Colon (tissue), 2 donors: Measurements from ENCODE around the gene PEX11G.

Source experiments
- FAIRE-seq: peaks from 2 replicates; lab custom pipeline; 2012; peaks lifted over from hg19 to GRCh38; lab: Jason Lieb, UNC
- donor health status: control.
- donor health status: control.

The PEX11G gene

GRCh38 chr19:7492558-7492957 is 3.7 kb upstream of the PEX11G start:
- FAIRE-seq = no peak

GRCh38 chr19:7492142-7492541 is 3.3 kb upstream of the PEX11G start:
- no peak for FAIRE-seq

GRCh38 chr19:7489609-7490044 is 792 bp upstream of the PEX11G start:
- no peak for FAIRE-seq

GRCh38 chr19:7486923-7487322 is 1.9 kb downstream of the PEX11G start:
- FAIRE-seq = no peak

DNA sequence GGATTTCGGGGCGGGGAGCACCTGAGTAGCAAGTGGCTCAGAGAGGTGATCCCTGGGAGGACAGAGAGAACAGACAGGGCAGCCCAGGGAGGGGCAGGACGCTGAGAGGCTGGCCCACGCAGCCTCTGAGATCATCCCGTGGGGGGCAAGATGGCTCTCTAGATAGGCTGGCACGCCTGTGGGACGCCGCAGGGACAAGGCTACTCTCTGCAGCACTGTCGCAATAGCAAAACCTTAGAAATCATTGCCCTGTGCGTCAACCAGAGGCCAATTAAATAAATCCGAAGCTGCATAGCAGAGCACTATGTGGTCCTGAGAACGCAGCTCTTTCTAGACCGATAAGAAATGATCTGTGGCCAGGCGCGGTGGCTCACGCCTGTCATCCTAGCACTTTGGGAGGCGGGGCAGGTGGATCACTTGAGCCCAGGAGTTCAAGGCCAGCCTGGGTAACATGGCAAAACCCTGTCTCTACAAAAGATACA is 5.1 kb downstream of the PEX11G start:
- FAIRE-seq = no peak

DNA sequence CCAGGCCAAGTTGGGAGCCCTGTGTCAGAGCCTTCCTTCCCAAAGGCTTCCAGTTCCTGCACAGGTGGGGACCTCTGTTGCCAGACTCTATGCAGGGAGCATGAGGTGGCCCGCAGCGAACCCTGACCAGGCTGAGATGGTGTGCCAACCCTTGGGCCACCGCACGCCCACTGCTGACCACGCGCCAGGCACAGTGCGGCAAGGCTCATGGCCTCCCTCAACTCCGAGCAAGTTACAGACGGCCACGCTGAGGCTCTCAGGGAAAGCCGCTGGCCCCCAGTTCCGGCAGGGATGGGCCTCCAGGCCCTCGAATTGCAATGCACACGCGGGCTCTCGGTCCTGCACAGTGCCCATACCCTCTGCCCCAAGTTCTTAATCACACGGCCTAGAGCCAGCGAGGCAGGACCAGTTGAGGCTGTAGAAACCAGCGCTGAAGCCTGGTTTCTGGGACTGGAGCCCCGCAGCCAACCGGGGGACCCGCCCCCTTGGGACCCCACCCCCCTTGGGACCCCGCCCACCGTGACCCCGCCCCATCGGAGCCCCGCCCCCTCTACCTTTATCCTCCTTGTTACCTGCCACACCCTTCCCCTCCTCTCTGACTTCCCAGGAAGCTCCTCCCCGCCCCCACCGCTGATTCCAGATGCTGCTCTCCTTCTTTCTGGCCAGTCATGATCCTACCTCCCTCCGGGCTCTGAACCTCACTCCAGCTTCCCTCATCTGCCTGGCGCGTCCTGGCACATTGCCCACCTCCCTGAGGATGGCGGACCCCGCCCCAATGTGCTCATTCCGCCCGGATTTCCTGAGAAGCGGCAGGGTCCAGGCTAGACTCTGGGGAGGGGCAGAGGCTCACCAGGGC is 6.0 kb downstream of the PEX11G start:
- FAIRE-seq = no peak

DNA sequence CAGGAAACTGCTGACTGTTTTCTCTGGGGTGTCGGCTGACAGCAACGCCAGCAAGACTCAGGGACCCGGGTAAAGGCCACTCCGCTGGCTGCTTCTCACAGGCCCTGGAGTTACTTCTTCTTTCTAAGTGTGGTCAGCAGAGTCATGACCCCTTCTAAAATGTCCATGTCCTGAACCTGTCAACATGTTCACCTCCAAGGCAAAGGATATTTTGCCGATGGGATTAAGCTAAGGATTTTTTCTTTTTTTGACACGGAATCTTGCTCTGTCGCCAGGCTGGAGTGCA is 7.9 kb downstream of the PEX11G start:
- no peak for FAIRE-seq

DNA sequence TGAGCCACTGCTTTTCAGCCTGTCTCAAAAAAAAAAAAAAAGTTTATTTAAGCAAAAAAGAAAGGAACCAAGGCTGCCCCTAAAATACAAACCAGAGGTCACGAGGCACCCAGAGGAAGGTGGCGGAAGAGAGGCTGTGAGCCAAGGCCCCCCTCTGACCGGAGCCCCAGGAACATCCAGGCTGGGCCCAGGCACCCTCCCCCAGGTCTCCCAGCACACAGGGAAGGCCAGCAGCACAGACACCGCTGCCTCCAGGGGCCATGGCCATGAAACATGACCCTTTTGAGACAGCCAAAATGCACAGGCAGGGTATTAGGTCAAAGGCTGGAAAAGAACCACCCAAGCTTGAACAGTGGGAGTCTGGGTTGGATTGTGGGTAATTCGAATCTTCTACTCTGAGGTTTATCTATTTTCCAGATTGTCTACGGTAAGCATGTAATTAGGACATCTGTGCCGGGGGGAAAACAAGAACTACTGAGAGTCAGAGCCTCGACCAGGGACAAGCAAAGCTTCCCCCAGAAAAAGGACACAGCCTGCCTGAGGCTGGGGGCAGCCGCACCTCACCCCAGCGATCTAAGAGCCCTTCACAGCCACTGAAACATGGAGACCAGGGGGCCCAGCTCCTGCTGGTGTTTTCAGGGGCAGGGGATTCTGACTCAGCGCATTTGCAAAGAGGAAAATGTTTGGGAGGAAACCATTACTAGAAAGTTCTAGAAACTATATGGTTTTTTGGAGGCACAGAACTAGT is 8.4 kb downstream of the PEX11G start:
- no peak for FAIRE-seq

DNA sequence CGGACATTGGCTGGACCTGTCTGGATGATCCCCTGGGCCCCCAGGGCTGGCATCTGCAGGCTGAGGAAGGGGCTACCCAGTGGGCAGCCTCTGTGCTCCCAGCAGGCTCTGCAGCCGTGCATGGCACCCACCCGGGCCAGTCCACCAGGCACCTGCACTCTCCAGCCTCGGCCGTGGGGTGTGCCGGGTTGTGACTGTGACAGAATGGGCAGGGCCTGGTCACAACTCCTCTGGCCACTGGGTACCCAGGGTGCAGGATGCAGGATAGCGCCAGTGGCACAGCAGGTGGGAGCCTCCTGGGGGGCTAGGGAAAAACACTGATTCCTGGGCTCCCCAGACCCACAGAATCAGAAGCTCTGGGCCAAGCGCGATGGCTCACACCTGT is 10.0 kb downstream of the PEX11G start:
- FAIRE-seq = no peak

DNA sequence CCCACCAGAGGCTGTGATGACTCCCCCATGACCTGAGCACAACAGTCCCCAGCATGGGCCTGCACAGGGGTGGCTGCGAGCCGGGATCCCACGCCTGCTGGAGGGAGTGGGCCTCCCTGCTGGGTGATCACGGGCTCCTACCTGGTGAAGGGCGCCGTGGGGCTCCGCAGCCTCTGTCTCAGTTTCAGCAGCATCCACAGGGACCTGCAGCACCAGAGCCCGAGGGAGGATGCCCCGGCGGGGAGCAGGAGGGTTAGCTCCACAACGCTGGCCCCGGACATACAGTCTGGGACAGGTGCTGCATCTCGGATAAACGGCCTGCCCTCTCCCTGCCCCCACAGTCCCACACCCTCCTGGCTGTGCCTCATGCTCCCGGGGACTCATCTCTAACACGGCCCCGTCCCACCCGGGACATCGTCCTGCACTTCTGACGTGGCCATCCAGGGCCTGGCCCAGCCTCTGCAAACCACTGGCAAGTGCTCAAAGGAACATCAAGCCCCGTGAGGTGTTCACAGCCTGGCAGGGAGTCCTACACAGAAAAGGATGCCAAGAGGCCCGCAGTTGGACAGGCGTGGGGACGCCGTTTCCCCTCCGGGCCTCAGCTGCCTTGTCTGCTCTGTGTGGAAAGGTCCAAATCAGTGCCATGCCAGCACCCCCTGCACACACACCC is 10.5 kb downstream of the PEX11G start:
- FAIRE-seq = no peak

- FAIRE-seq = no peak
These were observed 11.1 kb downstream of the PEX11G start for GRCh38 chr19:7477758-7478157.

DNA sequence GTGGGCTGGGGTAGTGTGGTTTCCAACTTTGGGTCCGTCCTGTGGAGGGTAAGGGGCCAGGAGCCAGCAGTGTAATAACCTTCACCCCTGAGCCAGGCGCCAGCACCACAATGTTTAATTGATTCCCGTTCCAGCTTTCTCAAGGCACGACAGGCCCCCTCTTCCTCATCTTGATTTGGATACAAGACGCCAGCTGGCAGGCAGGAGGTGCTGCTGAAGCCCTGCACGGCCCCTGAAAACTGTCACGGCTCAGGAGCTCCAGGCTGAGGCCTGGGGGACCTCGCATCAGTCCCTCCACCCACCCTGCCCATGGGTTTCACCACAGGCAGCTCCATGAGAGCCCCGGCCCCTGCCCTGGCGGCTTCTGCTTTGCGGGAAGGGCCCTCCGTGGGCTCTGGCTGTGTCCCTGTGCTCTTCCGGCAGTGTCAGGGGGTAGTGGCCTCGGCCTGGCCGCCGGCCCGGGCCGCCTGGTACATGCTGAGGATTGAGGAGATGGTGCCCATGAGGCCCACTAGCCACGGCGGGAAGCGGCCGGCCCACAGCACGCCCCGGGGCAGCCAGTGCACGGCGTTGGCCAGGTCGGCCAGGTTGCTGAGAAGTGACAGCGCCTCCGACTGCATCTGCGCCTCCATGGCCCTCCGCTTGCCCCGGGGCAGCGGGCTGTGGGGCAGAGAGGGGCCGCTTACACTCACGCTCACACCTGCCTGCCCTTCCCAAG is 11.9 kb downstream of the PEX11G start:
- no peak for FAIRE-seq

- no peak for FAIRE-seq
These were observed 12.6 kb downstream of the PEX11G start for GRCh38 chr19:7476241-7476640.

- FAIRE-seq = no peak
These were observed 13.2 kb downstream of the PEX11G start for GRCh38 chr19:7475665-7476064.

DNA sequence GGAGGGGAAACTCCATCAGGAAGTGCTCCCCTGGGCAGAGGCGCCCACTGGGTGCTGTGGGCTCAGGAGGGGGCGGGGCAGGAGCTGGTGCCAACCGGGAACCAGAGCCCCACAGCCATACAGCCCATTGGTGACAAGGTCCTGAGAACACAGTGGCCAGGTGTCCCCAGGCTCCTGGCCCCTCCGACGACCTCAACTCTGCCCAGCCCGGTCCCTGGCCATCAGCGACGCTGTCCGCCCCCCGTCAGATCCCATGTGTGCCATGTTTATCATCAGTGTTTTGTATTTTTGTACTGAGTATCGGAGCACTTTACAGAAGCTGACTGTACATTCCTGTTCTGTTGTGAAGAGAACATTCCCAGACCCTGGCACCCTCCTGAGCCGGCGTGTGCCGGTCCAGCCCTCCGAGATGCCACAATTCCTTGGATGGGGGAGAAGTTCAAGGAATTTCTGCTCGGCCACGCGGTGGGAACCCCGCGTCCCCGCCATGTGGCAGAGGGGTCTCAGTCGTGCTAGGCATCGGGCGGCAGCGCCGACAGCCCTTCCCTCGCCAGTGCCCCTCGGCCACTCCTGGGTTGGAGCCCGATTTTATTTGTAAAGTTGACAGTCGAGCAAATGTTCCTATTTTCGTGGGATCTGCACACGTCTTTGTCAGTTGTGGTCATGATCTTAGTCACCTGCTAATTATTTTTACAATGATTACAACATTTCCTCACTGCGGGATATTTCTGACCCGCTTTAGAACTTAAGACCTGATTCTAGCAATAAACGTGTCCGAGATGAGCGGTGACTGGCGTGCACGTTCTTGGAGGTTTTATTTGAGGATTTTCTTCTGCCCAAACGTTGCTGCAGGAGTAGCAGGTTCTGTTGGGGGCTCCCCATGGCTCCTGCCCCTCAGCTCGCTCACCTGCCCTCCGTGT is 16.9 kb downstream of the PEX11G start:
- no peak for FAIRE-seq

GRCh38 chr19:7470540-7471305 is 18.1 kb downstream of the PEX11G start:
- no peak for FAIRE-seq

- FAIRE-seq = no peak
These were observed 19.1 kb downstream of the PEX11G start for GRCh38 chr19:7469669-7470285.

GRCh38 chr19:7468840-7469239 is 20.0 kb downstream of the PEX11G start:
- FAIRE-seq = no peak

- no peak for FAIRE-seq
These were observed 21.5 kb downstream of the PEX11G start for GRCh38 chr19:7467009-7467989.
